MM.1S (cell line): ENCODE measurements around the gene WDFY4.

Source experiments
- CTCF ChIP-seq: fragments of 300-600 bp; sonication (generic); IDR thresholded peaks from 2 replicates; pipeline ENCODE4 v1.5.1; 2016; ENCODE audit warnings: antibody characterized with exemption, low read length, mixed read lengths
- EZH2 ChIP-seq: fragments of 300-600 bp; sonication (generic); optimal IDR thresholded peaks from 2 replicates; pipeline ENCODE3; 2017; ENCODE audit warnings: low read depth, mild to moderate bottlenecking, antibody characterized with exemption, low read length, mixed read lengths
- EZH2phosphoT487 ChIP-seq: fragments of 300-600 bp; sonication (generic); IDR thresholded peaks from 2 replicates; pipeline ENCODE4 v1.6.1; 2018; ENCODE audit warnings: antibody characterized with exemption, low read length

GRCh38 chr10:48704156-48704555 lies 19.5 kb downstream of the WDFY4 start:
- TF ChIP-seq CTCF (no peak), EZH2 (no peak), EZH2phosphoT487 (no peak)
